GM21825 (cell line): ENCODE results near the gene PEX14.

Experiments
- ATAC-seq: cut with Tn5 transposase; IDR thresholded peaks from one replicate; pipeline ENCODE4 v1.9.1; 2021; ENCODE audit warnings: mild to moderate bottlenecking, moderate library complexity; ENCODE audit not compliant: unreplicated experiment

The PEX14 gene

DNA sequence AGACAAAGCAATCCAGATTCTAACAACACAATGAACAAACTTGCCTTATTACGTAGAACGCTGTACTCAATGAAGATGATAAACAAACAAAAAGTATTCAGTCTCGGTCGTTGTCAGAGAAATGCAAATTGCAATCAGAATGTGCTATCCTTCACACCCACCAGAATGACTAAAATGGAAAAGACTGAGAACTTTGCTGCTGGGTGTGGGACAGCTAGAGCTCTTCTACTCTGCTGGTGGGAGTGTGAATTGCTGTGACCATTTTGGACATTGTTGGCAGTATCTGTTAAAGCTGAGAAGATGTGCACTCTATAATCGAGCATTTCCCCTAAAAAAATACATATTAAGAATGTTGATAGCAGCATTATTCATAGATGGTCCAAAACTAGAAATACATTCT lies 111.4 kb downstream of the PEX14 start:
- no peak for ATAC-seq

DNA sequence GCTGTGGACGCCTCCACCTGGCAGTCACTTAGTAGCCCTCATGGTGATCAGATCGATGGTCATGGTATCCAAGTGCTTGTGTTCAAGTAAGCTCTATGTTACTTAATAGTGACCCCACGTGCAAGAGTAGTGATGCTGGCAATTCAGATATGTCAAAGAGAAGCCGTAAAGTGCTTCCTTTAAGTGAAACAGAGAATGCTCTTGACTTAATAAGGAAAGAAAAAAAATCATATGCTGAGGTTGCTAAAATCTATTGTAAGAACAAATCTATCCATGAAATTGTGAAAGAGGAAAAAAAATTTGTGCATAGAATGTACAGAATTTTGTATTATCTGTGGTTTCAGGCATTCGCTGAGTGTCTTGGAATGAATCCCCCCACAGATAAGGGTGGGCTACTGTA lies 113.9 kb downstream of the PEX14 start:
- ATAC-seq, result no peak

DNA sequence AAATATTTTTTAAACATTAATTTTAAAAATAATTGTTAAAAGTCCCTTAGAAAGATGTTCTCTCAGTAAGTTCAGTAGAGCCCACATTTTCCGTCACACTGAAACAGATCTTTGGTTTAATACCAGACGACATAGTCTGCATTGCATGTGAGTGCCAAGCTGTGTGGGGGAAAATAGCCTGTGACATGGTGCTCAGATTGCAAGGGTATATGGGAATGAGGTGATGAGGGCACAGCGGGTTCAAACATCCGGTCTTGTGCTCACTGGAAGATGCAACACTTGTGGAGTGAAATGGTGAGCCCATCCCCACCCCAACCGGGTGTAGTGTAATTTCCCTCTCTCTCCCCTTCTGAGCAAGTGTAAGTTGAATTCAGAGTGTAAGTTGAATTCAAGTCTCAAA lies 114.3 kb downstream of the PEX14 start:
- ATAC-seq, result no peak

DNA sequence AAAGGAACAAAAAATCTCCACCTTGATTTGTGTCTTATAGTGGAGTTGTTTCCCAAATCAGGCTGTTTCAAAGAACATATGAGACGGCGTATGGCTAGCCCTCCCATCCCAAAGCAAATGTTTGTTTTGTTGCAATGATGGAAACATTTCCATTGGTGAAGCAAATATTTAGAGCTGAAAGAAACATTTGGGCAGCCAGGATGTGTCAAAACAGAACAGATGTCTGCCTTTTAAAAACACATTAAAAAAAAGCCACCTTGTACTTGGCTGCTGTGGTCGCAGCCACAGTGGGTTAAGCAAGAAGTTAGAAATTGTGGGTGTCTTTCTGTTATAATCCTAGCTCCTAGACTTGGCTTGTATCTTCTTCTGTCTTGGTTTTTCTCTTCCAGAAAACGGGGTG lies 116.3 kb downstream of the PEX14 start:
- ATAC-seq, result no peak

DNA sequence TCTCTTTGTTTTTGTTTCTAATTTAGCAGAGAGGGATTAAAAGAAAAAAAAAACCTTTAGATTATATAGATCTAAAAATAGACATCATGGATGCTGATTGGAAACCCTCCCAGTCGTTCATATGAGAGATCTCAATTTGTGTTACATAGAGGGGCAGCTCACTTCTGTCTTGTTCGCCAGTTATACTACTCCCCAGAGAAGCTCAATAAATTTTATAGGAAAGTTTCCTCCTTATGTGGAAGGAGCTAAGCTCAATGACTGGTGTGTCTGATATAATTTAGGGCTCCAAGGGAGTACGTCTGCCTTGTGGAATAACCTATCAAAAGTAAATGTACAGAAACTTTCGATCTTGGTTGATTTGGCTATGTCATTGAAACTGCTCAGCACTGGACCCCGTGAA lies 117.6 kb downstream of the PEX14 start:
- ATAC-seq, result no peak

DNA sequence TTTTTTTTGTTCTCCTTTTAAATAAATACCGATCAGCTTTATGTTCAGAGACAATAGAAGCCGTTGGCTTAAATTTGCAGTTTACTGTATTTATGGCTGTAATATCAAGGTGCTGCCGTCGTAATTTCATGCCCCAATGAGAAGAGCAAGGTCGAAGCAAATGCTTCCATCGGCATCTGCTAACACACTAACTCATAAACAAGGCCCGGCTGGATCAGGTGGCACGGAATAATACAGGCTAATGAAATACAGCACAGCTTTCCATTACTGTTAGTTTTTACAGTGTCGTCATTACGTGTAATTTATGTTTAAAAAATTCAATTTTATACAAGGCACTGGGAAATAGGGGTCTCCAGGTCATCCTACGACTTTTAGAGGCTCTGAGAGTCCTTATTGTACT lies 119.0 kb downstream of the PEX14 start:
- no peak for ATAC-seq

DNA sequence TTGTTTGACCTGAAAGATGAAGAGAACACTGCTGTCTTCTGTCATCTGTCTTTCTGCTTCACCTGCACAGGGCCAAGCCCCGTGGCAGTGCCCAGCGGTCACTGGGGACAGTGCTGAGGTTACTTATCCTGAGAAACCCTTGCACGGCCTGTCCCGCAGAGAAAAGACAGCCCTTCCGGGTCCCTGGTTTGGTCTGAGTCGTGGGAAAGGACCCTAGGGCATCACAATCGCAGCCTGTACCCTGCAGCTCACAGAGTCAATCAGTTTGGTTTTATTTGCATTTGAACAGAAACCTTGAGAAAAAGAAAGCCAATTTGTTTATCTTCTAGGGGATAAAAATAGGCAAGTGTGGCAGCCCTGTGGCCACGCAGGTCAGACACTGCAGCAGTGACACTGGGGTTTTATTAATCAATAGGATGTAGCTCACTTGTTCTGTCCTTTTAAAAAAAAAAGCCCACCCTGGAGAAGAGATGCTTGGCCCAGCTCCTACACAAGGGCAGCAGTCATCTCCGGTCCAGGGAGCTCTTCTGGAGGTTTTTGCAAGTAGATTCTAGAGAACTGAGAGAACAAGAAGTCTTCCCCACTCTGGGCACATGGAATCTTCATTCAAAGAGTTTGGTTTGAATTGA lies 120.0 kb downstream of the PEX14 start:
- no peak for ATAC-seq

DNA sequence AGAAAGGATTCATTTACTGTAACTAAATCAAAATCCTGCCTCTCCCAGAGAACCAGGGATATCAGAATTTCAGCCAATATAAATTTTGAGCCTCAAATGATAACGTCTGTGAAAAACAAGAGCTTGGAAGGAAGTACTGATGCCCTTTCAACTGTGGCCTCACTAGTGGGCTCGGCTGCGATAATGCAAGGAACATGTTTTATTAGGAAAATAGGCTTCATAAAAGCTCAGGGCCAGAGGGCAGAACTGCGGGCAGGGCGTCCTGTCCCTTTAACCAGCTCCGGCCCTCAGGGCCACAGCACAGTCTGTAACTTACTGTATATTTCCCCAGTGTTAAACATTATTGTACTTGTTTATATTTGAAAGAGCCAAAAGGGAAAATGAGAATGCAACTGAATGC lies 122.0 kb downstream of the PEX14 start:
- ATAC-seq, result no peak

DNA sequence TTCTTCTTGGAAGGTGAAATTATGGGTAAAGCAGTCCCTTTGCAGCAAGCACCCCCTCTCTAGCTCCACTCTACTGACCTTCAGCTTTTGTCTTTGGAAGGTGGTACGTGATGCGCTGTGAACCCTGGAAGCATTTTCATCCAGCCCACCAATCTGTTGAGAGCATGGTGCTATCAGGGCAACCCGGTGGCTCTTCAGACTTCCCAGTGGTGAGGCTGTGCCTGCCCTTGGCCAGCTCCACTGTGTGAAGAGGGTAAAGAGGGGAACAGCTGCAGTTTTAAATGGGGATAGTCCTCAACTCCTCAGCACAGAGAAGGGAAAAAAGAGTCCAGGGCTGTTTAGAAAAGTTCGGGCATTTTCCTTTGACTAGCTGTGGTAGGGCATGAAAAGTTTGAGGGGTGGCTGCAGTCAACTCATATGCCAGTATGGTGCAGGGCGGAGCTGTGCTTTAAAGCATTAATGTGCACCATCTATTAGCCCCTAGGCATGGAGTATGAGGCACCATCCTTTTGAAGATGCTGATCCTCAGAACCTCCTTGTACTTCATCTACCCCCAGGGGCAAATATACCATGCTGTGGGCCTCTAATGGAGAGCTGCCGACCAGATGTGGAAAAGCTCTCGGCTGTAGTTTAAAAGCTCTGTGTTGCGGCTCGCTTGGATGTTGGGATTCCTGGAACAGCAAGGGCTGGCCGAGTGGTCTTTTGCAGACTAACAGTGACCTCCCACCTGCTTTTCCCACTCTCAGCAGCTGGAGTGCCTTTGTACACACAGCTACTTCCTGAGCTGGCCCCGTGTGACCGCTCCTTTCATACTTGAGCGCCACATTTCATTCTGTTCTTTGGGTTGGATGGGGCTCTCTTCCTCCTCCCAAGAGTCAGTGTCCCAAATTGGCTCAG lies 123.0 kb downstream of the PEX14 start:
- ATAC-seq, result no peak

DNA sequence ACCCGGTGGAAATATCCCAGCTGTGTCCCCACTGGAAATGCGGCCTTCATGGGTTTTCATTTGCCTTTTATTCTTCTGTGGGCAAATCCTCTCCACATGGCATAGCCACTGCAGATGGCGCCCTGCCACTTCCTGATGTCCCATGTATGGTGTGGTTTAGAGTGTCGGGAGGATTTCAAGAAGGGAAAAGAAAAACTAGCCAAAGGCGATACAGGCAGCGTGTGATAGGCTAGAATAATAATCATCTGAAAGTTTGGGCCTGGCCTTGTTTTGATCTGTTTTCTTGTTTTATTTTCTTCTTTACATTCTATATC lies 123.6 kb downstream of the PEX14 start:
- no peak for ATAC-seq

DNA sequence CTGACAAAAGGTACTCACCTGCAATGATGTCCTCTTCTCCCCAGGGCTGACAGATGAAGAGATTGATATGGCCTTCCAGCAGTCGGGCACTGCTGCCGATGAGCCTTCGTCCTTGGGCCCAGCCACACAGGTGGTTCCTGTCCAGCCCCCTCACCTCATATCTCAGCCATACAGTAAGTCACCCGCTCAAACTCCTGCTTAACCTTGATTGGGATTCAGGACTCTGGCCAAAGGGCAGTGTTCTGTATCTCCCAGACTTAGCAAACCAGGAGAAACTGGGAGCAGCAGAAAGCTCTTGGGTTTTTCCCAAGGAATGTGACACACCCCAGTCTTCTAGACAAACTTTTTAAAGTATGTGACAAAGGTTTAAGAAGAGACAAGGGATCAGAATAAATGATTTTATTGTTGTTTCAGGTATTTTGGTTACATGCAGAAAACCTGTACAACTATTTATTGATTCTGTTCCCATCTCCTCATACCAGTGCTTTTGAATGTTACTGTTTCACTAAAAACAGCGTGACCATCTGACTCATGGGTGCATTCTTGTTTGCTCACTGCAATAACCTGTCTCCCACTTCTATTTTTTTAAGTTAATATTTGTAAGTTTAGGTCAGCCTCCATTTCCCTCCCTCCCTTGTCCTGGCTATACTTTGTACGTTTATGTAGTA lies 124.6 kb downstream of the PEX14 start:
- ATAC-seq, result no peak

DNA sequence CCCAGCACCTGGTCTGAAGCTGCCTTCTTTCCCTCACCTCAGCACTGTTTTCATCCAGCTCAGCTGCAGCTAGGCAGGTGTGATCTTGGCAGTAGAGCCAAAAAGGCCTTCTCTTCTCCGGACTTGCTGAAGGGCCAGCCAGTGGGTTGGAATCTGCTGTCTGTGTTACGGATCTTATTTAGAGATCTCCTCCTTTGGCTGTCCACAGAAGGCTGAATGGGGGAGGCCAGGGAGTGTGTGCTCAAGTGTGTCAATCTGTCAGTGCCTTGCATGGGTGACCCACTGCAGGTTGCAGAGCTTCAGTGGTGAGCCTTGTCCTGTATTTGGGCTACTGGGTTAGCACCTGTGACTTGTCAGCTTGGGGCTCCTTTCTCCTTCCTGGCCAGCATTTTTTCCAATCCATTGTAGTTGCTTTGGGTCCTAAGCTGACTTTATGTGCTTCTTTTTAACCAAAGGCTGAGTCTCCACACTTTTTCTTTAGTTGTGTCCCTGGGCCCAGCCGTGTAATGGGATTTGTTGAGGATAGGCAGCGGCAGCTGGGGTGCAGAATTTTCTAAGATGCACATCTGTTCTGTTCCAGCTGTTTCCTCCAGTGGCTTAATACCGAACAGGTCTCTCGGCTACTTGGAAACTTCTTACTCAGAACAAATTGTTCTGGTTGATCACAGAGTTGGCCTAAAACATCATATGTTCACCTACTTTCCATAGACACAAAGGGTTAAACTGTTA lies 126.8 kb downstream of the PEX14 start:
- ATAC-seq, result no peak

DNA sequence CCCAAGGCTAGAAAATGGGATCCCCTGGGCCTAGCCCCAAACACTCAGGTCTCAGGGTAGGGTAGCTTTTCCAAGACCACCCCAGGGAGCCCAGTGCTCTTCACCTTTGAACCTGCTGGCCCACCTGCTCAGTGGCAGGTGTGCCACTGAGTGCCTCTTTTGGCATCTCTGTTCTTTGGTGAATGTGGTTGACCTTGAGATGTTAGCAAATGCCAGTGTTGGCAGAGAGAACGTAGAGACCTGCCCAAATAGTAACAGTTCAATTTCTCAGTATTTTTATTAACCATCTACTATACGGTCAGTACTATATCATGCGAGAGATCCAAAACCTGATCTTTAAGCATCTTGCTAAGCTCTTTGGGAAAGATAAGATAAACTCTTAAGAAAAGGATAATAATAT lies 128.2 kb downstream of the PEX14 start:
- ATAC-seq, result no peak

DNA sequence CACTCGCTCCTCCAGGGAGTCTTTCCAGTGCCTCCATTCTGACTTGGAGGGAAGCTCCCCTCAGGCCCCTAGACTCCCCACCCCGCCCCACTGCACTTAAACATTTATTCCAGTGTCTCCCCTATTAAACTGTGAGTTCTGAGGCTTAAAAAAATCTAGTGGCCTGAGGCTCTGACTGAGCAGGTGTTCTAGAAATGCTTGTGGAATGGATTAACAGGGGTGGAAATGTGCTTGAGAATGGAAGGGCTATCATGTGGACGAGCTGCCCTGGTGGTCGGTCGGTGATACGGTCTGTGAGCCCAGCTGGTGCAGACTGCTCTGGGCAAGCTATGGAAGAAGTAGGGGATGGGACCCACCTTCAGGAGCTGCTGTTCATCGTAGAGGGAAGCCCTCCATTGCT lies 130.2 kb downstream of the PEX14 start:
- ATAC-seq, result no peak

DNA sequence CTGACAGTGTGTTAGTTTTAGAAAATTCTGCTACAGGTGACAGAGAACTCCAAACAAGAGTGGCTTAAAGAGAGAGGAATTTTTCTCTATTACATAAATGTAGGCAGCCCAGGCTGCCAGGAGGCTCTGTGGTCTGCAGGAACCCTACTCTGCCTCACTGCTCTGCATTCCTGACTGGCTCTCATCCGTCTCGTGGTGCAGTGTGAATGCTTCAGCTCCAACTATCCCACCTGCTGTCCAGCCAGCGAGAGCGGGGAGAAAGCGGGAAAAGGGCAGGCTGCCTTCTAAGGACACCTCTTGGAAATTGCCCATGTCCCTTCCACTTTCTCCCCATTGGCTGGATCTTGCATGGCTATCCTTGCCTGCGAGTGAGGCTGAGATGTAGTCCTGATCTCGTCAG lies 131.3 kb downstream of the PEX14 start:
- no peak for ATAC-seq

DNA sequence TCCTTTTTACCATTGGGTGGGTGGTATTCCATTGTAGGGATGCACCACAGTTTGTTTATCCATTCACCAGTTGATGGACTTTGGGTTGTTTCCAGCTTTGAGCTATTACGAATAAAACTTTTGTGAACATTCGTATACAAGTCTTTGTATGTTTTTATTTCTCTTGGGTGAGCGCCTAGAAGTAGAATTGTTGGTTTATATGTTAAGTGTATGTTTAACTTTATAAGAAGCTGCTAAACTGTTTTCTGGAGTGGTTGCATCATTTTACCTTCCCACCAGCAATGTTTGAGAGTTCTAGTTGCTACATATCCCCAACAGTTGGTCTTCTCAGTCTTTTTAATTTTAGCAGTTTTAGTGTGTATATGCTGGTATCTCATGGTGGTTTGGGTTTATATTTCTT lies 132.5 kb downstream of the PEX14 start:
- no peak for ATAC-seq

DNA sequence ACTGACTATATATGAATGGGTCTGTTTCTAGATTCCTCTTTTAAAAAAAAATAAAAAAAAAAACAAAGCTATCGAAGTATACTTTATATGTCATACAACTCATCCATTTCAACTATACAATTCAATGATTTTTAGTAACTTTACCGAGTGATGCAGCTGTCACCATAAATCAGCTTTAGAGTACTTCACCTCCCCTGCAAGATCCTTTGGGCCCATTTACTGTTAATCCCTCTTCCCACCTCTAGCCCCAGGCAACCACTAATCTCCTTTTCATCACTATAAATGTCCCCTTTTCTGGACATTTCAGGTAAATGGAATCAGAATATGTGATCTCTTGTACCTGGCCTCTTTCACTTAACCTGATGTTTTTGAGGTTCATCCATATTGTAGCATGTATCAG lies 133.9 kb downstream of the PEX14 start:
- no peak for ATAC-seq

DNA sequence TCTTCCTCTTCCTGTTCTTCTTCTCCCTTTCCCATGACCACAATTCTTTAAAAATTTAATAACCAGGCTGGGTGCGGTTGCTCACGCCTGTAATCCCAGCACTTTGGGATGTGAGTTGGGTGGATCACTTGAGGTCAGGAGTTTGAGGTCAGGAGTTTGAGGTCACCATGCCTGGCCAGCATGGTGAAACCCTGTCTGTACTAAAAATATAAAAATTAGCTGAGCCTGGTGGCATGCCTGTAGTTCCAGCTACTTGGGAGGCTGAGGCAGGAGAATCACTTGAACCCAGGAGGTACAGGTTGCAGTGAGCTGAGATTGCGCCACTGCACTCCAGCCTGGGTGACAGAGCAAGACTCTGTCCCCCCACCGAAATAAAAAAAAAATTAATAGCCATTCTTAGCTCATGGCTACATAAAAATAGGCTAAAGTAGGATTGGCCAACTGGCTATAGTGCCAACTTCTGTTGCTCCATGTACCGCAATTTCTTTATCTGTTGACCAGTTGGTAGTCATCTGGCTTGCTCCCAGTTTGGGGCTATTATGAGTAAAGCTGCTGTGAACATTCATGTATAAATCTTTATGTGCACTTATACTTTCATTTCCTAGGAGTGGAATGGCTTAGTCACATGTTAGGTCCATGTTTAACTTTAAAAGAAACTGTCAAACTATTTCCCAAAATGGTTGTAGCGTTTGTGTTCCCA lies 136.3 kb downstream of the PEX14 start:
- no peak for ATAC-seq

DNA sequence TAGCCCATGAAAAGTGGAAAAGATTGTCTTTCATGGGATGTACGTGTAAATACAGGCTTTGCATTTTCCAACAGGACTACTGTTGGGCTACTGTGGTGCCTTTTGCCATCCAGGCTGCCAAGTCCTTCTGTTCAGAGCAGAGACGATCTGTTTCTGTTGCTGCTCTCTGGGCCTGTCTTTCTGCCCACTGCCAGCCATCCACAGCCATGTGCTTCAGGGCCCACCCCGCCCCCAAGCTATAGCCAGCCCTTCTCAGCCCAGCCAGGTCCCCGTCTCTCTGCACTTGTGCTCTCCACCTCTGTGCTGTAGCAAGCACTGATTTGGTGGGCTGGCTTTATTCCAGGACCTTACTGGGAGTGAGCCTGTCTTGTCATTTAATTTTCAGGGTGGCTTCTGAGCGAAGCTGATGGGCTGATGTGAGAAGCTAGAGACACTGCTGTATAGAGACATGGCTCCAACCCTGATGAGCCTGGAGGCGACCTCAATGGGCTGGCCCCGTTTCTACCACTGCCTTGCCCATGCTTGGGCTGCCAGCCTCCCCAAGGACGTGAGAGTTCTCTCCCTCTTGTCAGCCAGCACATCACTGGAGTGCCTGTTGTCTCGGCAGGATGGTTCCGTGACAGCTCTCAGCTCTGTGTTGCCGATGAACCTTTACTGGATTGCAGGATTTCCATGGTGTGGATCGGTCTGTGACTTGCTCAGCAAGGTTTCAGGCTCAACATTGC lies 137.8 kb downstream of the PEX14 start:
- no peak for ATAC-seq

DNA sequence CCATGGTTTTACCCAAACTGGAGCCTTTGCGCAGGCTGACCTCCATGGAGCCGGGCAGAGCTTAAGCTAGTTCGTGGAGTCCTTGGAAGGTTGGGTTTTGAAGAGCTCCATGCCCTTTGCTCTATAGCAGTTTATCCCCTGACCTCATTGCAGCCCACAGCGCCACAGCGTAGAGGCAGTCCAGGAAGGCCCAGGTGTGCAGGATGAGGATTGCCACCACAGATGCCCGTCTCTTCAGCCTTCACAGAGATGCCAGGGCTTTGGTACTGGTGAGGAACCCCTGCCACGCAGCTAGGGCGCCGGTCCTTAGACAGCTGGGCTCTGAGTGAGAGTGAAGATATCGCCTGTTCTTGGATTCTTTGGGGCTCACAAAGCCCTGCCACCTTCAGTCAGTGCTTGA lies 138.6 kb downstream of the PEX14 start:
- no peak for ATAC-seq
